Midbrain (tissue), 1 donor: ENCODE results near the gene ST7L.

ENCODE experiments used
- DNase-seq: peaks from one replicate; lab custom pipeline; 2025; lab: John Stamatoyannopoulos, UW

The ST7L gene

GRCh38 chr1:112544751-112545150 lies 74.2 kb downstream of the ST7L start:
- DNase-seq = no peak

- DNase-seq = no peak
Observed at GRCh38 chr1:112544011-112544688, 74.8 kb downstream of the ST7L start.

- DNase-seq = no peak
Observed at GRCh38 chr1:112542206-112542973, 76.6 kb downstream of the ST7L start.

GRCh38 chr1:112541299-112541698 lies 77.6 kb downstream of the ST7L start:
- no peak for DNase-seq

DNA sequence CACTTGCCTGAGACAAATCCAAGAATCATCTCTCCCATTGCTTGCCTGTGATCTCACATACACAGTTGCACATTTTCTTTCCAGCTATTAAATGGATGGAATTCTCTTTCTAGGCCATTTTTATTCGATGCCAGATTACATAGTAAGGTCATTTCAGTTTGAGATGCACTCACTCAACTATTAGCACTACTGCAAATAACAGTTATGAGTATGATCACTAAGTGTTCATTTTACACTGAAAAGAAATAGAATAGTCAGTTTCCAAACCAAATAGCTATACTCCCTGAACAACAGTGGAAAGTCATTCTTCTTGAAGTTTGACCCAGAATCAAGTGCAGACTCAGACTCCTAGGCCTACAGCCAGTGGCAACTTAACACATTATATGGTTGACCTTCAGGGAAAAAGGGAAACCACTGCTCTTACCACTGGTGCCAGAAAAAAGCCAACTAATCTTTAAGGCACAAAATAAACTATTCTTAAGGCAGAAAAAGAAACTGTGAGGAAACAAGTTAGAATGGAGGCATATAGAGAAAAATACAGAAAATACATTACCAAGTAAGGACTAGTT lies 78.6 kb downstream of the ST7L start:
- DNase-seq = no peak

- DNase-seq = no peak
Observed at GRCh38 chr1:112538883-112539282, 80.1 kb downstream of the ST7L start.

DNA sequence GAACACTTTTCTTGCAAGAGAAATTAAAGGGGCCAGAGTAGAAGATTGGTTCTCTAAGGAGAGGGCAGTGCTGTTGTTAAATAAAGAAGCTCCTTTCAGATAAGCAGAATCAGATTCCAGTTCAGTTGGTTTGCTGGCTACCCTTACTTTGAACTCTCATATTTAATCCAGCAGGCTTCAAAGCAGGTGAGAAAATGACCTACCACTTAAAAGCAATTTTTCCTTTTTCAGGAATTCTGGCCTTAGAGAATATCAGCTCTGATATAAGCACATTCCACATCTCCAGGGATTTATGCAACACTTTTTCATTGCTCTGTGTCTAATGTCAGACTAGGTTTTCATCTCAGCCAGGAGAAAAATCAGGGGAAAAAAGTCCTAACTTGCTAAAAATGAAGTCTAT lies 81.5 kb downstream of the ST7L start:
- DNase-seq = no peak

- DNase-seq = no peak
Observed at GRCh38 chr1:112536561-112536960, 82.4 kb downstream of the ST7L start.

GRCh38 chr1:112533029-112533428 lies 85.9 kb downstream of the ST7L start:
- no peak for DNase-seq

- DNase-seq = no peak
Observed at GRCh38 chr1:112532064-112532463, 86.9 kb downstream of the ST7L start.

GRCh38 chr1:112530832-112531231 lies 88.1 kb downstream of the ST7L start:
- no peak for DNase-seq

GRCh38 chr1:112529301-112529700 lies 89.6 kb downstream of the ST7L start:
- no peak for DNase-seq

- no peak for DNase-seq
Observed at GRCh38 chr1:112528076-112528475, 90.9 kb downstream of the ST7L start.

GRCh38 chr1:112527266-112528010 lies 91.5 kb downstream of the ST7L start:
- no peak for DNase-seq

GRCh38 chr1:112524986-112525385 lies 94.0 kb downstream of the ST7L start:
- DNase-seq = no peak

DNA sequence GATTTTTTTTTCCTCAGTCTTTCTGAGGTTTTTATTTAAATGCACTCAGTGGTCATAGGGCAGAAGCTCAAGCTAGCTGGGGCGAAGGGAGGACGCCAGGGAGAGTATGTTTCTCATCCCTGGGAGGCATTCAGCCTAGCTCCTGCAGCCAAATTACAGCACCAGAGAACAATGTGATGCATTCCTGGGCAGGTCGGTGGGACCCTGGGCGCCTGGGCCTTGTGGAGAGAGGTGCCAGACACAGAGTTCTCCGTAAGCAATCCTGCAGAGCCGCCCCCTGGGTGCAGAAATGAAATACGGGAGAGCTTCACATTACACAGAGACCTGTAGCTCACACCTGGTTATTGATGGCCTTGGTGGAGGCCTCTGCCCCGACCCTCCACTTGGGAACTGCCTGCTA lies 94.7 kb downstream of the ST7L start:
- no peak for DNase-seq

DNA sequence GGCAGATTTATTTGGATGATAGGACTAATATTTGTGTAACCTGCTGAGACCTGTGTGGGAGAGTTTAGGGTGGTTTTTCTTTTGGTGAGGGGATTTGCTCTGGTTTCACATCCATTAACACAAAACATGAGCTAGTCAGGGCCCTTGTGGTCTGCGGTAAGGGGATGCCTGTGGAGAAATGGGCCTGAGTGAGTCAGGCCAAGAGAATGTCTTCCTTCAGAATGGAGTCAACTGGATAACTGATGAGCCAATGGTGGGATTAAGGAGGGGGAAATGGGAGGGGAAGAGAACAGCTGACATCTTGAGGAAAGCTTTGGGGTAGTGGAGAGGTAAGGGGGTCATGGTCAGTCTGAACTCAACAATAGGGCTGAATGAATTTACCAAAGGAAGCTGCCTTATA lies 96.3 kb downstream of the ST7L start:
- DNase-seq = no peak

DNA sequence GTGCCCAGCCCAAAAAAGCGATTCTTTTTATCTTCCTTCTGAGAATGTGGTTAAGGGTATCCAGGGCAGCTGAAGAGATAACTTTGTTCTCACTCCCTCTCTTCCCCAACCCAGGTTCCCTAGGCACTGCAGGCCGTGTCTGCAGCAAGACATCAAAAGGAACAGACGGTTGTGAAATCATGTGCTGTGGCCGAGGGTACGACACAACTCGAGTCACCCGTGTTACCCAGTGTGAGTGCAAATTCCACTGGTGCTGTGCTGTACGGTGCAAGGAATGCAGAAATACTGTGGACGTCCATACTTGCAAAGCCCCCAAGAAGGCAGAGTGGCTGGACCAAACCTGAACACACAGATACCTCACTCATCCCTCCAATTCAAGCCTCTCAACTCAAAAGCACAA lies 98.8 kb downstream of the ST7L start:
- no peak for DNase-seq

DNA sequence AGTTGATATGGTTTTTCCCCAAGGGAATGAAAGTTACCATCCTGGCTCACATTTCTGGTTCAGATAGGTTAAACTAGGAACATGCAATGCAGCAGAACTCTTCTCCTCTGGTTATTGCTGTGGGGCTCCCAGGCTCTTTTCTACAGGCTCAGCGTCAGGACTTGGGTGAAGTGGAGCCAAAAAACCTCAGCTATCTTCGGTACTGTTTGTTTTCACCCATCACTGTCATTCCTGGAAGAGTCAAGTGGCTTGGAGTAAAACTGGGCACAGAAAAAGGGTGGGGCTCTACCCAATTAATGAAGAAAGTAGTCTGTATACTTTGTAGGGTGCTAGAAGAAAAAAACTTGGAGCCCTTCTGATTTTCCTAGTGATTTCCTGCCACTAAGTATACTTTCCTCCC lies 100.8 kb downstream of the ST7L start:
- DNase-seq = no peak

GRCh38 chr1:112517646-112518045 lies 101.3 kb downstream of the ST7L start:
- DNase-seq = no peak

- DNase-seq = no peak
Observed at GRCh38 chr1:112517231-112517630, 101.7 kb downstream of the ST7L start.

GRCh38 chr1:112516141-112516540 lies 102.8 kb downstream of the ST7L start:
- no peak for DNase-seq
